ENCODE measurements around the gene IL19.
"Not testable (repeated sequence)": the region's sequence is repeated elsewhere in the genome, so short reads cannot be mapped to it uniquely, and the experiment has no call there.

The IL19 gene

DNA sequence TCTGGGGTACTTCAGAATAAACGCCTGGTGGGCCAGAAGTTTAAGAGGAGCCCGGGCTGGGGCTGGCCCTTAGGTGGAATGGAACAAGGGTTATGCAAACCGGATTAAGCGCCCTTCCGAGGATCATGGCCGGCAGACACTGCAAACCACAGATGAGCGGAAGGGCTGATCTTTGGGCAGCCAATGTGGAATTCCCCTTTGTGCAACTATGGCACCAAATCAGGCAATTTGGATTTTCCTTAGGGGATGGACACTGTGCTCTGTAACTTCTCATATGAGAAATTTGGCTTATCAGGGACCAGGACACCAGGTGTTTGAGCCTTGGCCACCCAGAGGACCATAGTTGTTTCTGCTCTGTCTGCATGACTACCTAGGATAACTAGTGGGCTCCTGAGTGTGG, 7.5 kb downstream of the IL19 start:
- DNase-seq, result no peak

DNA sequence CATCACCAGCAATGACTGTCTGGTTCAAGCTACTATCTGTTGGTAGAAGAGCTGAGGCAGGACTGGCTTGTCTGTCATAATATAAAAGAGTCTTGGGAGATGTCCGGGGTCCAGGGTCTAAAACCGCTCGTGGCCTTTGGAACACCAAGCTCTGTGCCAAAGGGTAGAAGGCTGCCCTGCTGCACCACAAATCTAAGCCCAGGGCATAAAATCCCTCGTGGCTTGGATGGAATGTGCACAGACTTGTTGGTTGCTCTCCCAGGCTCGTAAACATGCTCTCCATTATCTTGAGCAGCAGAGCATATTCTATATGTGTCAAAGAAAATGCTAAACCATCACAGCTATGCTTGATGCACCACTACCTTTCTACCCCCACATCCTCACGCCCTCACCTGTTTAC, 8.3 kb downstream of the IL19 start:
- DNase-seq, result not testable (repeated sequence)

DNA sequence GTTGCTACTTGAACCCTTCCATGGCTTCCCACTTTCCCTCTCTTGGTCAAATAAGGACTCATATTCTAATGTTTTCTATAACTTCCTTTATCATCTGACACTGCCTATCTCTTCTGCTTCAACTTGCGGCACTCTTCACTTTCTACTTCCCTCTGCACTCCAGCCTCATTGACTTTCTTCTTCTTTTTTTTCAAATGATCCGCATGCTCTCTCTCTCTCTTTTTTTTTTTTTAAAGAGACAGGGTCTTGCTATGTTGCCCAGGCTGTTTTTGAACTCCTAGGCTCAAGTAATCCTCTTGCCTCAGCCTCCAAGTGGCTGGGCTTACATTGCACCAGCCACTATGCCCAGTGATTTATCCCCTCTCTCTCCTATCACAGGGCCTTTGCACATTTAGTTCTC, 9.1 kb downstream of the IL19 start:
- no peak for DNase-seq

DNA sequence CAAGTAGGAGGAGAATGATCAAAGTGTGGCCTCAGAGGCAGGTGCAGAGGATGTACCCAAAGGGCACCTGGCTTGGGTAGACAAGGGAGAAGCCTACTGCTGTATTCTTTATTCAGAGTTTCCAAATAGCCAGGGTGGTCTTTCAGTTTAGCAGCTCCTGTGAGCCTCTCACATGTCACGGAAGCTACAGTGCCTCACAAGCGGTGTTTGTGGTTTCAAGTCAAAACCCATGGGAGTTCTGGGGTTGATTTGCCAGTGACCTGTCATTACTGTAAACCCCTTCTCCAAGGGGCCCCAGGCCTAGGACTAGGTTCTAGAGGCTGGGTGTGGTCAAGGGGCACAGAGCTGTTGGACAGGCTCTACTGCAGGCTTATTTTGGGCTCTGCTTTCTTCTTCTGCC, 11.9 kb downstream of the IL19 start:
- no peak for DNase-seq

DNA sequence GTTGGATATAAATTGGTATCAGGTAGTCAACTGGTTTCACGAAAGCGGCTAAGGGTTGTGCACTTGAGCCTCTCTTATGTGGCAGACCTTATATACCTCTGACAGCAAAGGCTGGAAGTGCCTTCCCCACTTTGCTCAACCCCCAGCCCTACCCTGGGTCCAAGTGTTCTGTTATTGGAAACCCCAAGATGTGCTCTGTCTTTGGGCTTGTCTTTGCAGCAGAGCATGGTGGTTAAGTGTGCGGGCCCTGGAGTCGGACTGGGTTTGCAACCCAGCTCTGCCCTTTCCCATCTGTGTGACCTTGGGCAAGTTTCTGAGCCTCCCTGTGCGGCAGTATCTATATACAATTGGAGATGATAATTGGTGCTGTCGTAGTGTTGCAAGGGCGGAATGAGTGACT, 12.9 kb downstream of the IL19 start:
- no peak for DNase-seq

DNA sequence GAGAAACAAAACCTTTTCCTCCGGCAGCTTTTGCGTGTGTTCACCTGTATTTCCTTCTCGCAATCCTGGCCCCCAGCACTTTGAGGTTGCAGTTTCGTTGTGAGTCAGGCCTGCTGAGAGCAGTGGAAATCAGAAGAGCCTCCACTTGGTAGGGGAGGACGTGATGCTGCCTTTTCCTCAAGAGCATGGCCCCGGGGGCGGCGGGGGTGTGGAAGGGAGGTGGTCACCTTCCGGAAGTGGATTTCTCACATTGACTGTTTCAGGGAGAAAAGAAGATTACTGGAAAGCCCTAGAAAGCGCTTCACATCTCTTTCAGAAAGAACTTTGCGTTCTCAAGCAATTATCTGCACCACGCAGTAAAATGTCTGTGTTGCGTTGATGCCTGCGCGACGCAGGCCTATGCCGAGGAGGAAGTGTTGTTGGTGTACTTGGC, 13.9 kb downstream of the IL19 start:
- DNase-seq, result peak; percentile 61

DNA sequence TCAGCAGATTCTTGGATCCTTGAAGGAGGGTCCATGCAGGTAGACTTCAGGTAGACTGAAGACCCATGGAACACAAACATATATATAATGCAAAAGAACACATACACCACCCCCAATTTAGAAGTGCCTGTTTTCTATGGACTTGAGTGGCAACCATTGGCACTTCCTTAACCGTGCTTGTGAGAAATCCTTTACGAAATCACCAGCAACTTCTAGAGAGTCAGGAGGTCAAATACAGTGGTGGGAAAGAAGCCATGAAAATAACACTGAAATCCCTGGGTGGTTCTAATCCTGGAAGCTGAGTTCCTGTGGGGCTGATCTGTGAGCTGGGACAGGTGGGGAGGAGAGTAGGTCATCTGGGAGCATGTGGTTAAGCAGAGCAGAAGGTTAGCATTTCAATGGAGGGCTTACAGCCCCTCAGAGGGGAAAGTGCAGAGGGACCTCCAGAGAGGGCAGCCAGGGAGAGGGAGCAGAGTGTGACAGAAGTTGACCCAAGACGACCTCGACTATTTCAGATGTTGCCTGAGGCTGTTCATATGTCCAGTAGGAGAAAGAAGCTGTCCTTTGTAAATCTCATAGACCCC, 14.7 kb downstream of the IL19 start:
- no peak for DNase-seq

- DNase-seq, result no peak
Observed at GRCh38 chr1:206786212-206786886, 15.8 kb downstream of the IL19 start.

GRCh38 chr1:206787891-206788290, 17.3 kb downstream of the IL19 start:
- no peak for DNase-seq

DNA sequence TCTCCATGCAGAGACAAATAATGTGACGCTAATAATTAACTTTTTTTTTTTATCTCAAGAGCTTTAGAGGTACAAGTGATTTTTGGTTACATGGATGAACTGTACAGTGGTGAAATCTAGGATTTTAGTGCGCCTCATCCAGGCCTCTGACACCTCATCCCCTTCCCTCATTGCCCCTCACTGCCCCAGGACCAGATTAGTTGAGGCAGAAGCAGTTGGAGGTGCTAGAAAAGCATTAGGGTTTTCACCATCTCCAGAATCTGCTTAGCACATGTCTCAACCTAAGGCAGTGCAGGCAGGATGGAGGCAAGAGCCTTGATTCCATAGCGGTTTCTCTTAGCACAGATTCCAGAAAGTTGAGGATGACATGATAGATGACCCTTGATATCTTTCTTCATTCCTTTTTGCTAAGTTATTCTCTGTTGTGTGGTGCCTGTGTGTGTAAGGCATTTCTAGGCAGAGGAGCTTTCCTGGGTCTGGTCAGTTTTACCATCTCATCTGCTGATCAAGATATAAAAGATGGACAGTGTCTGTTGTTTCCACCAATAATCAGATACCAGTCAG, 18.0 kb downstream of the IL19 start:
- DNase-seq, result no peak

GRCh38 chr1:206790502-206791250, 20.1 kb downstream of the IL19 start:
- DNase-seq, result no peak

GRCh38 chr1:206792939-206793607, 22.5 kb downstream of the IL19 start:
- DNase-seq, result no peak

DNA sequence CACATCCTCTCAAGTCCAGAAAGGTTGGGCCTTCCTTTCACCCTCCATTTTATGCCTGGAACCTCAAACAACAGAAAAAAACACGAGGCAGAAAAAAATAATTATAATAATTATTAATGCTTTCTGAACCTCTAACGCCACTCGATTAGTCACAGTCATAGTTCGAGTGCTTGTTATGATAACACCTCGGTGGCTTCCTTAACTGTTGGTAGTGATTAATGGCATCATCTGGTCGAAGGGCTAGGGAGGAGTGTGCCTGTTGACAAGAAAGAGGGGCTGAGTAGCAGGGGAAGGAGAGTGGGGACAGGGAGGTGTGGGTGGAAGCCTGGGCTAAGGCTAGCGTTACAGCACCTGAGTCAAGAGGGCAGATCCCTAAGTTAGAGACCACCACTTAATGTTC, 23.0 kb downstream of the IL19 start:
- DNase-seq, result no peak

DNA sequence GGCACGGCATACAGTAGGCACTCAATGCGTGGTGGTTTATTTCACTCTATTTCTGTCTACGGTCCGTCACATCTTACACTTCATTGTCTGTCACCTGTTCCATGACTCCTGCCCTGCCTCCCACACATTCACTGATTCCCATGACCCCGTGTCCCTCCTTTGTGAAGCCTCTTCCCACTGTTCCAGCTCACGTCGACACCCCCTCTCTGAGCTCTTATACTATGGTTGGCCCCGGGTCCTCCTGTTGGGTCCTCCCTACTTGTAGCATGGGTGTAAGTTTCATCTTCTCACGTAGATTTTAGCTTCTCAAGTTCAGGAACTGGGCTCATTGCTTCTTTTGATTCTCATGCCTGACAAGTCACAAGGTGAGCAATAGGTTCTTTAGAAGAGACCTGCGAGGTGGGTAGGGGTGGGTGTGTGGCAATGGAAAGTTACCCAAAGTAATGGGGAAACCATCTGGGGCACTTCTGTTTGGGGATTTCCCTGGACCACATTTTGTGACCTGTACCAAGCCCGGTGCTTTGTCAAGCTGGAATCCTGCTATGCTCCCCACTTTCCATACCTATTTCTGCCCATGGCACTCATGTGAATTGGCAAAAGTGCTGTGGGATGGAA, 23.8 kb downstream of the IL19 start:
- DNase-seq, result no peak

DNA sequence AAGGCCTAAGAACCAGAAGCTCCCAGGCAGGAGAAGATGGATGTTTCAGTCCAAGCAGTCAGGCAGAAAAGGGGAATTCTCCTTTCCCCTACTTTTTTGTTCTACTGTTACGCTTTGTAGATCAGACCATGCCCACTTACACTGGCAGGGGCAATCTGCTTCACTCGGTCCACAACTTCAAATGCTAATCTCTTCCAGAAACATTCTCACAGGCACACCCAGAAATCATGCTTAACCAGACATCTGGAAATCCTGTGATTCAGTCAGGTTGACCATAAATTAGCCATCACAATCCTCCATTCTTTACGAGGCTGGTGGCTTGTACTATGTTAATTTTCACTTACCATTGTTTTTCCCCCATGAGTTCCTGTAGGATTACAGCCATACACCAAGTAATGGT, 25.5 kb downstream of the IL19 start:
- DNase-seq, result no peak

DNA sequence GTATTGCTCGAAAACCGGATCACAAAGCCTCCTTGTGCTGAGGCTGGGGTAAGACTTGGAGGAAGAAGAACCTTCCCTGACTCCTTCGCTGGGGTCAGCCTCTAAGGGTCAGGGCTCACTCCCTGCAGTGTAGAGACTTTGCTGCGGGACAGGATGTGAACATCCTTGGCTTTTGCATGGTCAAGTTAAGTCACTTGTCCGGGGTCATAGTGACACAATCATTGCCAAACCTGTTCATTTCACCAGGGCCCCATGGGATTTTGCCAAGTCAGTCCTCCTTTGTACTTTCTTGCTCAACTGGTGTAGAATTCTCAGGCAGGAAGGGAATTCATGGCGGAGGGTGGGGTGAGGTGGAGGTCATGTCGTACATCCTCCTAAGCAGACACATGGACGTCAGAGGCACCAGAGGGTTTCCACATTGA, 26.4 kb downstream of the IL19 start:
- DNase-seq, result no peak

DNA sequence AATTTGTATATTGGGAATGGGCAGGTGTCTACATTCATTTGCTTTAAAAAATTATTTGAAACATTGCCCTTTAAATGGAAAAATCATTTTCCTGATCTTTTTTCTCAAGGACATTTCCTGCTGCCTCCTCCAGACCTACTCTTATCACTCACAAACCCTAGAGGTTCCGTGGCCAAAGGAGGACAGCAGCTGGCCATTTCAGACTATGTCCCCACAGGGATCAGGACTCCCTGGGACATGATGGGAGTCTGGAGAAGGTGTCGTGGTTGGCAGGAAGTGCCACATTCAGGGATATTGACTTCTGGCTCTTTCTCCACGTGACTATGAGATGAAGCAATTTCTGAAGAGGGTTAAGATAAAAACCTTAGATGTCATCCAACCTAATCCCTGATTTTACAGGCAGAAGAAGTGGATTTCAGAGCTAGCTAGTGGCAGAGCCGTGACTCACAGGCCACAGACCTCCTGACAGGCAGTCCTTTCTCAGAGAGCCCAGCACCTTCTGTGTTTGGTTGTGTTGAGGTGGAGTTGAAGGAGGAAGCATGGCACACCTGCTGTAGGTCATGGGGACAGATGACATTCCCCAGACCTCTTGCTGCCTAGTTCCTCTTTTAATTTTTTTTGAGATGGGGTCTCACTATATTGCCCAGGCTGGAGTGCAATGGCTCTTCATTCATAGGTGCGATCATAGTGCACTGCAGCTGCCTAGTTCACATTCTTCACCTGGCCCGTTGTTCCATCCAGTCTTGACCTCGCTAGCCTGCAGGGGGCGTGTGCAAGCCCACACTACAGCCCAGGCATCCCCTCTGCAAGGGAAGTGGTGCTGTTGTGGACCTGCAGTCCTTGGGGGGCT, 27.2 kb downstream of the IL19 start:
- DNase-seq, result peak; percentile 41

DNA sequence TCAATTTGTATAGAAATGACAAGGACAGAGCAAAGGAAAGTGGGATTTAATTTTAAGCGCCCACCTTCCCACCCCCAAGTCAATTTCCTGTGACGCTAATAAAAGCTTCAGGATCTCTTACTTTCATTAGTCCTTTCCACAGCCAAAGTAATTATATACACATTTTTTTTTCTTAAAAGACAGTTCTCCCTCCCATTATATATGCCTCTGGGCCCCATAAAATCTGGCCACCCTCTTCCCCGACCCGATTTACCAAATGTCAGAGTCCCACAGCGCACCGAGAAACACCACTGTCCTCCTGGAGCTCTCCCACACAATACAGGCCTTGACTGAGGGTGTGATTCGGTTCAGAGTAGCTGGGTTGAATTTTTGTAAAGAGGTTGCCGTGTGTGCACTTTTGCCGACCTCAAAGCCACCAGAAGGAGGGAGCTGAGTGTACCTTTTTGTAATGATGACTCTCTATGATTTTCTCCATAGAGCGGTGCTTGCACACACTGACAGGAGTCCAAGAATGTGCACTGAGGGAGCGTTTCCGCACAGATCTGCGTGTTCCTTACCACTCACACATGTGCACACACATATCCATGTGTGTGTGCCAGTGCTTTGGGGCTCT, 27.9 kb downstream of the IL19 start:
- no peak for DNase-seq

DNA sequence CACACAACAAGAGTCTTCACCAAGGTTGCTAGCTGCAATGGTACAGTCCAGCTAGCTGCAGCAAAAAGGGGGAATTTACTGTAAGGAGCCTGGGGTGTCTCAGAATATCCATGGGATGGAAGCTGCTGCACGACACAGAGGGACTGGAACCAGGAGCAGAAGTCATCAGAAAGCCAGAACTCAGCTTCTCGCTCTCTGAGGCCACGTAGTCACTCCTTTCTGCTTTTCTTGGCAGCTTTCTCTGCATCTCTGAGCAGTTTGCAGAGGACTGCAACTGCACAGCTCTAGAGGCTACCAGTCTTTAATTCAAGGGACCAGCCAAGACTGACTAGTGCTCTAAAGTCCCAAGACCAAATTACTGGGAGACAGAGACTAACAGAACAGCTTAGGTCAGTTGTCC, 28.7 kb downstream of the IL19 start:
- no peak for DNase-seq

DNA sequence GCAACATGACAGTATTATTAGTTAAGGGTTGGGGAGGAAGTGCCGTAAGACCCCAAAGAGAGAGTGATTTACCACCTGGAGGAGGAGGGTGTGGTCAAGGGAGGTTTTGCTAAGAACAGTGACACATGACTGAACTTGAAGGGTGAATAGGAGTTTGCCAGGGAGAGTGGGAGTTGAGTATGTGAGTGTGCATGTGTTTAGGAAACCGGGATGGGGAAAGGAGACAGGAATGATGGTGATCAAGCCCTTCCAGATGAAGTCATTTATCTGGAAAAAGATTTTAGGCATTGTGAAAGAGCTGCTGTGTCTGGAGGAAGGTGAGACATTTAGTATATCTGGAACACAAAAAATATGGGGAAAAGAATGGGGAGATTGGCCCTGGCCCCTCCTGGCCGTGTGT, 29.8 kb downstream of the IL19 start:
- no peak for DNase-seq

- no peak for DNase-seq
Observed at GRCh38 chr1:206800891-206801290, 30.3 kb downstream of the IL19 start.

- DNase-seq, result no peak
Observed at GRCh38 chr1:206801467-206801866, 30.9 kb downstream of the IL19 start.
